Ureter (tissue), 1 donor: ENCODE measurements around the gene BAZ2B. TPM values are rescaled to one million over a fixed set of nuclear protein-coding genes. Genes with fewer than 3 reads are reported as not detected.
A peak's percentile ranks its signal among the peaks of the same experiment; 100 is the strongest.

Experiments
- DNase-seq: peaks from one replicate; pipeline ENCODE4 v3.0.0-alpha.2; 2020; ENCODE audit warnings: low spot score
- total RNA-seq: library from RNA; stranded (reverse); gene quantifications from one replicate; pipeline ENCODE4 v1.2.4, GENCODE V29; 2023
- donor health status: DM: yes; HTN: yes; CAD: no.

The BAZ2B gene
- total RNA-seq, 1 donor from 2014 or later = 135 TPM

DNA sequence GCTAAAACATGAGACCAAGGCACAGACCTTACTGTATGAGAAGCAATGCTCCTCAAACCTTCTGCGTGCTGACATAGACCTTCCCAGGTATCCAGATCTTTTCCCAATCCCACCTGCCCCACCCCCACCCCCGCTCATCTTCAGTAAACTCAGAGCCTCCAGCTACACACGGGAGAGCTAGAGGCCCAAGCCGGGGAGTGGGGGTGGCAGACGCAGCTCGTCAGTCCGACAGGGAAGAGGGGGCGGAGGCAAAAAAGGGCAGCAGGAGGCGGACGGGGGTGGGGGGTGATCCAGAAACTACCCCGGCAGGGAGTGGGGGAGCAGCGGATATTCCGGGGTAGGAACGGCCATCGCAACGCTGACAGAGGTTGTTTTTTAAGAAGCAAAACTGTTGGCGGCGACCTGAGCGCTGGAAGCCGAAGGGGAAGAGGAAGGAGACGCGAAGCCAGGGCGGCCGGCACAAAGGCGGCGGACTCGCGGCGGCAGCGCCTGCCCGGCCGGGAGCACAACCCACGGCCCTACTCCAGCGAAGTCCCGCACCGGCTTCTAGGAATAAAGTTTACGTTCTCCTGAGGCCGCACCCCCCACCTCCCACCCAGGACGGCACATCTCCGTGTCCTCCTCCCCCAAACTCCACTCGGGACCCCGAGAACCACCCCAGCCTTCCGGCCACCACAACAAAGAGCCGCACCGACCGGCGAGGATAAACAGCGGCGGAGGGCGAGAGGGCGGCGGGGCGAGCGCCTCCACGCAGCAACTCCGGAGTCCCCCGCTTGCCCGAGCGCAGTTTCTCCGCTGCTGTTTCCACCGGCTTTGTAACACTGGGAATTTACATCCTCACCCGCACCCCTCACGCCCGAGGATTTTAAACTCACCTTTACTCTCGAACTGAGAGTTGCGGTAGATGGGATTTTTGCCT, 722 bp downstream of the BAZ2B start:
- peak; percentile 93 for DNase-seq

DNA sequence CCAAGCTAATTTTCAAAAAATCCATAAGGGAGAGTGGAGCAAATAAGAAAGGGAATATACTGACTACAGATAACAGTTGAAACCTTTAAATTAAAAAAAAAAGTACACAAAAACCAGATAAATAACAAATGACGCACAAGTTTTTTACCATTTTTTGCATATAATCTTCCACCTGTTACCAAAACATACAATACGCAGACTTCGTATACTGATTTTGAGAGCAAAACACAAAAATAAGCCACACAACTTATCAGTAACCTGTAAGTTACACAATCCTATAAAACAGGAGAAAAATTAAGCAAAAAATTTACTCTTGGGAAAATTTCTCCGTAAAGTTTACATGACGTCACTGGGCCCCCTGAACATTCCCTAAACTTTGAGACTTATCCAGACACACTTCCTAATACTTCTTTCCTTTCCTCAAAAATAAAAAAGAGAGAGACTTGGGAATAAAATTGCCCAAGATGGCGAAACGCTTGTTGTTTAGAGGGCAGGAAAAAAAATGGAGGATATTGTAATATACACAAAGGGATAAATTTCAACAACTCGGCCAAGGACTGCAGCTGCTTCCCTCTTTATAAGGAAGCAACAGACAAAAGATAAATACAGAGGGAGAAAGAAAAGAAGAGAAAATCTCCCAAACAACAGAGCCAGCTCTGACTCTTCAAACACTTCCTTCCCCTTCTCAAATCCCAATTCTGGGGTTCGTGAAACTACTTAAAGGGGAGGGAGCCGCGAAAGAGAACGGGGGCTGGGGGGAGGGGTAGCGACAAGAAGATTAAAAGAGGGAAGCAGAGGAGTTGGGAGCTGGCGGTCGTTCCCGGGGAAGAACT, 1.6 kb downstream of the BAZ2B start:
- DNase-seq = no peak

DNA sequence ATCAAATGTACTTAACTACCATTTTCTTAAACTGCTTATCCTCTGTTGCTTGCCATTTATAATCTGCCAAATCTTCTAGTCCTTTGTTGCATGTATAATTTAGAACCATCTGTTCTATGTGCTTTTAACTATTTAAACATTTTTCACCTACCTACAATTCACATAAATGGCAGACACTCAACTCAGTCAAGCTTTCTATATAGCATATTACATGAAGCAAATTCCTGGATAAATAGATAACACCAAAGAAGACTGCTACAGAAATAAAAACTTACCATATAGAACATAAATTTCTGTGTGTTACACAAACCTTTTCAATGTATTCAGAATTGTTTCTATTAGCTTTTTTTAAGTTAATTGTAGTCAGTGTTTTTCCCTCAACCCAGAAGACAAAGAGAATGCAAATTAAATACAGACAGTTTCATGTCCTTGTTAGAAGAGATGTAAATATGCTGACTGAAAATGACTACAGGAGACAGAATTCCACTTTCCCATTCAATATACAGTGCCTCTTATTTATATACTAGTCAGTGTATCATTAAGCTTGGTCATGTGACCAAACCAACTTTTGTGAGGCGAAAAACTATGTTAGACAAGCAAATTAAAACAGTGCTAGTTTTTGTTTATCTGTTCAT, 2.6 kb downstream of the BAZ2B start:
- no peak for DNase-seq

DNA sequence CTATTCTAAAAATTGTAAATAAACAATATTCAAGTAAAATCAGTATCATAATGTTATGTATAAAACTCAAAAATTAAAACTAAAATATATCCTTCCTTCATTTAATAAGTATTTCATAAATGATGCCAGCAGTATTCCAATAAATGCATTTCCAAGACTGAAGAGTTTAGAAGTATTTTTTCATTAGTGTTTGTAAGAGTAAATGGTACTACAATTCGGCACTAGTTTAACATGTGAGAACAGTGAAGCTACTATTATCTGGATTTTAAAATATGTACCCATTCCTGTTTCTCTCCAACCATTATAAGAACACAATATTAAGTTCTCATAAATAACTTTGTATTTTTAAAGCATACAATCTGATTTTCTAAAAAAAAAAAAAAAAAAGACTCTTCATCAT, 3.3 kb downstream of the BAZ2B start:
- no peak for DNase-seq

DNA sequence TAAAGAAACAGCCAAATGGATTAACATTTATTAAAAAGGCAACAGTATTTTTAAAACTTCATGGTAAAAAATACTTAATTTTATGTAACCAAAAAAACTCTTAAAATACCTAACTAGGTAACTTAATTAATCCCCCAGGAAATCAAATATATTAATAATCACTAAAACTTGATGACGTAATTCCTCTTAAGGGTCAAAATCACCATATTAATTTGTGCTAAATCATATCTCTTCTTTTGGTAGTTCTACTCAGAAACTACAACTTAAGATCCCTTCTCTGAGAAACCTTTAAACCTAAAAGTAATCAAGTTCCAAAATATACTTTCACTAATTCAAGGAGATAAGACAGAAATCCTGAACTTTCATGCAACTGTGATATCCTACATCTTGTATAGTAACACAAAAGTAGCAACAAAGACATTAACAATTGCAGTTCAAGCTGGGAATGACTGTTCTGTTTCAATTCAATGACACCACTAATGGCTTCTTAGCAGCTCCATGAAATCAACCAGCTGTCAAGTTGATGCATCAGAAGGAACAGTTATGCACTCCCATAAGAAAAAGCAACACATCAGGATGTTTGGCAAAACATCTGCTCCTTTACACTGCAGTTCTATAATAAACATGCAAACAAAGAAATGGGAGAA, 4.0 kb downstream of the BAZ2B start:
- no peak for DNase-seq

DNA sequence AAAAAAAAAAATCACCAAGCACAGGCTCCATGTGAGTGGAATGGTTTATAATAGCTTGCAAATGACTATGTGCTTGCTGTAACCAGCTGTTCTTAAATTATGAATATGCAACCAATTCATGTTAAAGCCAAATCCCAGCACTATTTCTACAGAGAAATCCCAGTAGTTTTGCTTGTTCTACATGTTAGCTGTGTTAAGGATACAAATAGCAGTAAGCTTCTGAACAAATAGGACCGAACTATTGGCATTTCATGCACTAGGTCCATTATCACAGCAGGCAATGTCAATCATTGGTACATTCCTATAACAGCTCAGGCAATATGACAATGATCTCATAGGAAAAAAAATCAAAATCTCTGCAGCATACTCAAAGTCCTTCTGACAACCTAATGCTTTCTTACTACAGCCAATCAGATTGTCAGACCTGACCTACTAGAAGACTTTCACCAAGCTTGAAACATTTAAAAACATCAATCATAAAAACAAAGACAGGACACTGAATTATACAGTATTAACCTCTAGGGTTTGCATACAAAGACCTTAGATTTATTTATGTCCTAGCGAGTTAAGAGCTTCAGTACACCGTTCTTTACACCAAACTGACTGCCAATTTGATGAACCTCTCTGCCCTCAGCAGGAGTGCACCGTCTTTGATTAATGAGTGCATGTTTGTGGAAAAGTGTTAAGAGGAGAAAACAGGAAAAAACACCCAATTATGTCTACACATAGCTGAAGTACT, 6.4 kb downstream of the BAZ2B start:
- DNase-seq = no peak

DNA sequence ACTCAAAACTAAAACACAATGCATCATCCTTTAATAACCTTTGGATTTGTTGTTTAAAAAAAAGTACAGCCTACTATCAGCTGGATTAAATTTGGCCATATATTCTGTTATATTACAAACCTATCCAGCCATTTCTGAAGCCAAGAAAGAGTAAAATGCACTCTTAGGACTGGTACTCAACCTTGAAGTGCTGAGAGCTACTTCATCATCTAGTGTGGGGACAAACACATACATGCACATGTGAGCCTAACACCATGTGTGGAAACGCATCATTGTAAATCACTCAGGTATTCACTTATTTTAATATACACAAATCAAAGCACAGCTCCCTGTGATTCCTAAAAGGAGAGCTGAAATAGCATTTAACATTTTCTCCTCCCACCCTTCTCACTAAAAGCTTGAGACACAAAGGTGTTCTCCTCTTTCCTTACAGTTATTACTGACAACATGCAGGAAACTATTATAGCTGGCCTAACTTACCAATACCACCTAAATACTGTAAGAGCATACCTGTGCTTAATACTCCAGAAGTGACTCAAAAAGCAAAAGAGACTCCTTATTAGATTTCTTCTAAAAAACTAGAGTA, 7.5 kb downstream of the BAZ2B start:
- no peak for DNase-seq

DNA sequence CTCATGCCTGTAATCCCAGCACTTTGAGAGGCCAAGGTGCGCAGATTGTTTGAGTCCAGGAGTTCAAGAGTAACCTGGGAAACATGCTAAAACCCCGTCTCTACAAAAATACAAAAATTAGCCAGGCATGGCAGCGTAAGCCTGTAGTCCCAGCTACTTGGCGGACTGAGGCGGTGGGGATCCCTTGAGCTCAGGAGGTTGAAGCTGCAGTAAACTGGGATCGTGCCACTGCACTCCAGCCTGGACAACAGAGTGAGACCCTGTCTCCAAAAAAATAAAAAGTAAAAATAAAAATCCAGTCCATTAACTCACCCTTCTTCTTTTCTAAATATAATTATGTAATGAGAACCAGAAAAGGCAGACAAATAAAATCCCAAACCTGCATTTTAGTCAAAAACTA, 8.2 kb downstream of the BAZ2B start:
- DNase-seq = no peak

DNA sequence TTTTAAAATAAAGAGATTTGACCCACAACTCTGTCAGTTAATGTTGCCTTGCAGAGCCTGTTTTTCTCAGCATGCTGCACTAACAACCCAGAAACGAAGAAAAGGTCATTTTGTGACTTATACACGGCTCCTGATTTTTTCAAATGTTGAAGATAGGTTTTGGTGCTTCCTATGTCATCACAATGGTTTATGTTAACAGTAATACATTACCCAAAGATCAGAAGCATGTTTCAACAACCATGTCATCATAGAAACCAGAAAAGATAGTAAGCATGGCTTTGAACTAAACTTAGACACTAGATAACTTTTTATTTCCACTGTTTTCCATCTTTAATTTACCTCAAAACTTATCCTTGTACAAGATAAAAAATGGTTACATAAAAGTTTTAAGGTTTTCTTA, 10.1 kb downstream of the BAZ2B start:
- DNase-seq = no peak

DNA sequence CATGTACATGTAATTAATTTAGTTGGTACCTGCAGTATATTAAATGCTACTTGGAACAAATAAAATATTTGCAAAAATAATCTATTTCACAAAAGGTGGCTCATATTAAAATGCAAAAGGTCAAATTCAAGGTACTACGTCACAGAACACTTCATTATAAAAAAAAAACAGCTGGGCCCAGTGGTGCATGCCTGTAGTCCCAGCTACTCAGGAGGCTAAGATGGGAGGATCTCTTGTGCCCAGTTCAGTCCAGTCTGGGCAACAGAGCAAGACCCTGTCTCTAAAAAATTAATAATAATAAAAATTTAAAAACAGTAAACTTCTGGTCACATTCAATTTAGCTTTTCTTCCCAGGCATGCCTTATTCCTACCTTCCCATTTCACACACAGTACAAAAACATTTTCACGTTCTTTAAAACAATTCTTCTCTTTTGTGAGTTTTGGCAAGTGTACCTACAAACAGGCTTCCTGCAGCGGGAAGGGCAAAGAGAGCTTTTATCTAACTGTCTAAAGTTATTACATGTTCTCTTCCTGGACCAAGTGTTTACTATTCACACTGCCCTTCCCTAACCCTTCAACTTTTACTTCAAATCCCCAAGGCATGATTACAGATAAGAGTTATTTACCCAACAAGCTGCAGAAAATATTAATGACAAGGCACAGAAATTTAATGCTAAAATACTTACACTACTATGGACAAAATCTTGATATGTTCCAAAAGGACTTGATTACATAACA, 10.7 kb downstream of the BAZ2B start:
- DNase-seq = no peak

DNA sequence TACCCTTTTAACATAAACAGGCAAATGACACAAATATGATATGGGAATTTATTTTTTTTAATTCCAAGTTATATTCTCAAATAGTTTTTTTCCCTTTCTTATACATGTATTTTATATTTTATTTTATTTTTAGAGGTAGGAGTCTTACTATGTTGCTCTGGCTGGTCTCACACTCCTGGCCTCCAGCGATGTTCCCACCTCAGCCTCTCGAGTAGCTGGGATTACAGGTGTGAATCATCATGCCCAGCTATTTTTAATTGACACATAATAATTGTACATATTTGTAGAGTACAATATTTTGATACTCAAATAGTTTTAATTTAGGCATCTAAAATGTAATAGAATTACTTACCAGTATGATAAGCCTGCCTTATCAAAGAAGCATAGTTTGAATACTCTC, 12.2 kb downstream of the BAZ2B start:
- DNase-seq = no peak

DNA sequence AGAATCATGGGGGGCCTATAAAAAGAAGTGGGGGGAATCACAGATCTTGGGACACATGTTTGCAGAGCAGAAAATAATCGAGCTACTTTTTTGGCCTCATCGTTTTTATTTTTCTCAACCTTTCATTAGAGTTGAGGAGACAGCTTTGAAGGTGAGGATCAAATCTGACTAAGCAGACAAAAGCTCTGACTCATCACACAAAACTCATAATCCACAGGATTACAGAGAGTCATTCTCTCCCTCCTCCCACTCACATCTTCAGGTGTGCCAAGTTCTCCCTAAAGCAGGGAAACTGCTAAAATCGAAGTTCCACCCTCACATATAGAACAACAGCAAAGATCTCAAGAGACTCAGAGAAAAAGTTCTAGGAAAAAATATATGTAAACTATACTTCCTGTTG, 15.6 kb downstream of the BAZ2B start:
- no peak for DNase-seq

DNA sequence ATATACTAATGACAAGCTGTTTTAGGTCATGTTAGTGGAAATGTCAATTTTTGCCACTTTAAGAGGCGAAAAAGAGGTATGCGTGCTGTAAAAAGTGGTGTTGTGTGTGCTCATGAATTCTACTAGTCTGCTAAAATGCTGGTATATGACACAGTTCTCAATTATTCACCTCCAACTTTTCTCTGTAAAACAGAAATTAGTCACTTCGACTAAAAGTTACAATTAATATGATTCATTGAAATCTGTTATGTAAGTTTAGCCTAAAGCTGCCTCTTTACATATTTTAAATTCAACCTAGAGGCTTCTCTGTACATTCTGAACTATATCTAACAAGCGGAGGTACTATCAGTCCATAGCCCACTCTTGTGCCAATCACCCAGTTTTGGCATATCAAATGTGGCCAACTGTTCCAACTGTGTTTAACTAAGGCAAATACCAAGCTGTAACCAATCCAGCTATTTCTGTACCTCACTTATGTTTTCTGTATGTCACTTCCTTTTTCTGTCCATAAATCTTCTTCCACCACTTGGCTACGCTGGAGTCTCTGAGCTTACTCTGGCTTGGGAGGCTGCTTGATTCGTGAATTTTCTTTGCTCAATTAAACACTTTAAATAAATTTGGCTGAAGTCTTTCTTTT, 20.8 kb downstream of the BAZ2B start:
- DNase-seq = no peak

DNA sequence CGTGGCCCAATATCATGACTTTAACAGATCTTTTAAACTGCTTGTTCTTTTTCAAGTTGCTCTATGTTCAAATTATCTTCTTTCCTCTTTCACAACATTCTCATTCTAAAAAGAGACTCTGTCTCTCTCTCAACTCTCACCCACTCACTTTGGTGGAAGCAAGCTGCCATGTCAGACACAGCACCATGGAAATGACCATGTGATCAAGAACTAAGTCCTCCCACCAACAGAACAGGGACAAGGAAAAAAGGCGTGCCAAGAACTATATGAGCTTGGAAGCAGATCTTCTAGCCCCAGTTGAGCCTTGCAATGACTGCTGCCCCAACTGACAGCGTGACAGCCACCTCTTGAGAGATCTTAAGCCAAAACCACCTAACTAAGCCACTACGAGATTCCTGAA, 23.9 kb downstream of the BAZ2B start:
- DNase-seq = no peak

DNA sequence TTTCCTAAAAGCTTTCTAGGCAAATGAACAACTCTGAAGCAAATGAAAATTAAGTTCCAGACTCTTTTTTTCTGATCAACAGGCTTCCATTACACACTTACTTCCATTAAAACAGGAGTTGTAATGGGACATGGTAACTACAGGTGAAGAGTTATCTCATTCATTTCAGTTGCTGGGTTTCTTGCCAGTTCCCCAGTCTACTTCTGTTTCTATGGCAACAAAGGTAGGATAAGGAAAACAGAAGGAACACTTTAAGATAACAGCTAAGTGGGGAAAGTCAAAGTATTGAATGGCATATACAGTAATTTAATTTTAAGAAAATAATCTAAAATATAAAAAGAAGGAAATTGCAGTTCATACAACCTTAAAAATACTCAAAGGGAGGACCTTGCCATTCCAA, 25.1 kb downstream of the BAZ2B start:
- DNase-seq = no peak

DNA sequence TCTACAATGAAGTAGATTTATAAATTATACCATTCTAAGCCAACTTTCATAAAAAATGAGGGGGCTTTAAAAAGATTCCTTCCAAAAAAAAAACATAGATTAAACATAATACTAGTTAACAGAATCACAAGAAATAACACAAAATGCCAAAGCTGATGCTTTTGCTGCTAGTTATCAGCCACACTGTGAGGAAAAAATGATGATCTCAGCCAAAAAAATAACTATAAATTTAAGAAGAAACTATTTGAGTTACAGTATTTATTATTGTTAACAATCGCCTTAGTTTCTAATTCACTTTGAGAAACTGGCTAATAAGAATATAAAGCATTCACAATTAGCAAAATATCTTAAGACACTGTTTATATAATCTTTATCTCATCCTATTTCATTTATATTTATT, 27.1 kb downstream of the BAZ2B start:
- no peak for DNase-seq

DNA sequence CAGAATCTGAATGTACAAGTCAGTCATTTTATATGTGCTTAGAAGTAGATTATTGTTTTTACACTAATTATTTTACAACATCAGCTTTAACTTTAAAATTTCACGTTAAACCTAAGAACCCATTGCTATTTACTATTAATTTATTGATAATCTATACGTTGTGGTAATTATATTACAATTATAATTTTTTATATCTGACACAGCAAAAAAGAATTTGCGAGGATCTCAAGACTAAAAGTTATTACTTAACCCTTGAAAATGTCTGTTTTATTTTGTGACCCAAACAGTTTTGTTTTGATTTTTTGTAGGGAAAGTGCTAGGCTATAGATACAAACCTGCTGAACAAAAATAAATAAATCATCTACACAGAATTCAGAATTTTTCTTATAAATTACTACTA, 30.3 kb downstream of the BAZ2B start:
- DNase-seq = no peak

DNA sequence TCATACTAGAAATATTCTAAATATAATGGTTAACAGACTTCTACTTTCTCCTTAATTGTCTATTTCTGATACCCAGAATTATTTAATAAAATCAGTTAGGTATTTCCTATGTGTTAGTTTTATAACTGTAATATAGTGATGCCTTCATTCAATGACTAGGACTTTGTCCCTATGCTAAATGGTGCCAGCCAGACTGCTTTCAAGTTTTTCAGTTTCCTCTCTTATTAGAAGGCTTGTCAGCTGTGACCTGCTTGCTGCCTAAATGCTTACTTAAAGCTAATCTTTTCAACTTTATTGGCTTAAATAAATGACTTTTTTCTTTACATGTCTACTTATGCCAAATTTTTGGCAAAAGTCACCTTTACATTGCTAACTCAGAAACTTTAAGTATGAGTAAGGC, 30.7 kb downstream of the BAZ2B start:
- DNase-seq = no peak

DNA sequence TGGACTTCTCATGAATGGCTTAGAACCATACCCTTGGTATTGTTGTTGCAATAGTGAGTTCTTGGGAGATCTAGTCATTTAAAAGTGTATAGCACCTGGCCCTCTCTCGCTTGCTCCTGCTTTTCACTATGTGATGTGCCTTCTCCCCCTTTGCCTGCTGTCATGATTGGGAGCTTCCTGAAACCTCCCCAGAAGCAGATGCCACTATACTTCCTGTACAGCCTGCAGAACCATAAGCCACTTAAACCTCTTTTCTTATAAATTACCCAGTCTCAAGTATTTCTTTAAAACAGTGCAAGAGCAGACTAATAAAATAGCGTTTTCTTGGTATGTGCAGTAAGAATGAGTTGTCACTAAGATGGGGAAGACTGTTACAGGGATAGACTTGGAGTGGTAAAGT, 31.6 kb downstream of the BAZ2B start:
- no peak for DNase-seq
